Medulla oblongata (tissue), 1 donor: ENCODE data around the gene PGAM5.

Experiments
- DNase-seq: peaks from one replicate; pipeline ENCODE4 v3.0.0-alpha.2; 2015; ENCODE audit errors: extremely low spot score

PGAM5 gene

GRCh38 chr12:132720606-132721345 is 10.1 kb downstream of the PGAM5 start:
- DNase-seq, result no peak

- DNase-seq, result no peak
These were observed 12.5 kb downstream of the PGAM5 start for GRCh38 chr12:132723015-132723763.

GRCh38 chr12:132723764-132724140 is 13.1 kb downstream of the PGAM5 start:
- DNase-seq, result no peak

- DNase-seq, result no peak
These were observed 14.0 kb downstream of the PGAM5 start for GRCh38 chr12:132724506-132725241.

- no peak for DNase-seq
These were observed 15.7 kb downstream of the PGAM5 start for GRCh38 chr12:132726386-132726785.

- DNase-seq, result no peak
These were observed 16.6 kb downstream of the PGAM5 start for GRCh38 chr12:132727091-132727794.

- DNase-seq, result no peak
These were observed 17.9 kb downstream of the PGAM5 start for GRCh38 chr12:132728502-132728901.

- DNase-seq, result no peak
These were observed 19.1 kb downstream of the PGAM5 start for GRCh38 chr12:132729541-132730320.

GRCh38 chr12:132730353-132730752 is 19.7 kb downstream of the PGAM5 start:
- no peak for DNase-seq

- DNase-seq, result no peak
These were observed 20.9 kb downstream of the PGAM5 start for GRCh38 chr12:132731574-132731973.

GRCh38 chr12:132734206-132734605 is 23.6 kb downstream of the PGAM5 start:
- no peak for DNase-seq

- DNase-seq, result no peak
These were observed 24.9 kb downstream of the PGAM5 start for GRCh38 chr12:132735496-132735895.

GRCh38 chr12:132736378-132736777 is 25.7 kb downstream of the PGAM5 start:
- DNase-seq, result no peak

- no peak for DNase-seq
These were observed 26.3 kb downstream of the PGAM5 start for GRCh38 chr12:132736913-132737312.

GRCh38 chr12:132739600-132740312 is 29.1 kb downstream of the PGAM5 start:
- DNase-seq, result no peak

GRCh38 chr12:132740313-132740646 is 29.6 kb downstream of the PGAM5 start:
- DNase-seq, result no peak

GRCh38 chr12:132740652-132741051 is 30.0 kb downstream of the PGAM5 start:
- DNase-seq, result no peak

GRCh38 chr12:132741620-132742019 is 31.0 kb downstream of the PGAM5 start:
- DNase-seq, result no peak

GRCh38 chr12:132743831-132744230 is 33.2 kb downstream of the PGAM5 start:
- no peak for DNase-seq

- DNase-seq, result no peak
These were observed 36.0 kb downstream of the PGAM5 start for GRCh38 chr12:132746613-132747012.

GRCh38 chr12:132747395-132747794 is 36.8 kb downstream of the PGAM5 start:
- no peak for DNase-seq
